DMS 273 (cell line): ENCODE results near the gene MYO1E.

ENCODE experiments used
- DNase-seq: peaks from one replicate; lab custom pipeline; 2025; ENCODE audit not compliant: unreplicated experiment; lab: John Stamatoyannopoulos, UW

Gene MYO1E

GRCh38 chr15:59268852-59269407 lies 103.7 kb downstream of the MYO1E start:
- DNase-seq = no peak

- DNase-seq = no peak
Measured at GRCh38 chr15:59268168-59268851, 104.4 kb downstream of the MYO1E start.

- no peak for DNase-seq
Measured at GRCh38 chr15:59266028-59266427, 106.6 kb downstream of the MYO1E start.

GRCh38 chr15:59262316-59262715 lies 110.4 kb downstream of the MYO1E start:
- DNase-seq = no peak

GRCh38 chr15:59260090-59260489 lies 112.6 kb downstream of the MYO1E start:
- no peak for DNase-seq

- no peak for DNase-seq
Measured at GRCh38 chr15:59259137-59259943, 113.3 kb downstream of the MYO1E start.

GRCh38 chr15:59258317-59258716 lies 114.4 kb downstream of the MYO1E start:
- no peak for DNase-seq

- DNase-seq = no peak
Measured at GRCh38 chr15:59257140-59257539, 115.5 kb downstream of the MYO1E start.

- DNase-seq = no peak
Measured at GRCh38 chr15:59256482-59256881, 116.2 kb downstream of the MYO1E start.

GRCh38 chr15:59255680-59256336 lies 116.9 kb downstream of the MYO1E start:
- DNase-seq = no peak

GRCh38 chr15:59252137-59252536 lies 120.5 kb downstream of the MYO1E start:
- no peak for DNase-seq

- no peak for DNase-seq
Measured at GRCh38 chr15:59251001-59251845, 121.4 kb downstream of the MYO1E start.

GRCh38 chr15:59250249-59250648 lies 122.4 kb downstream of the MYO1E start:
- no peak for DNase-seq

GRCh38 chr15:59249816-59250215 lies 122.9 kb downstream of the MYO1E start:
- no peak for DNase-seq

GRCh38 chr15:59247364-59247763 lies 125.3 kb downstream of the MYO1E start:
- peak; percentile 58 for DNase-seq

- no peak for DNase-seq
Measured at GRCh38 chr15:59245559-59245958, 127.1 kb downstream of the MYO1E start.

- DNase-seq = no peak
Measured at GRCh38 chr15:59244337-59244736, 128.3 kb downstream of the MYO1E start.

- no peak for DNase-seq
Measured at GRCh38 chr15:59243622-59244021, 129.0 kb downstream of the MYO1E start.

- DNase-seq = no peak
Measured at GRCh38 chr15:59242649-59243048, 130.0 kb downstream of the MYO1E start.

GRCh38 chr15:59240036-59240435 lies 132.6 kb downstream of the MYO1E start:
- DNase-seq = no peak

- no peak for DNase-seq
Measured at GRCh38 chr15:59237924-59238331, 134.7 kb downstream of the MYO1E start.
